ENCODE results near the gene SLIT3.
"Not testable (repeated sequence)": the region's sequence is repeated elsewhere in the genome, so short reads cannot be mapped to it uniquely, and the experiment has no call there.

The SLIT3 gene

GRCh38 chr5:169219351-169219750 lies 81.6 kb downstream of the SLIT3 start:
- H3K4me3 ChIP-seq (replicated peaks; ENCODE audit: low read depth, low read length) = no peak overlapping the region
- no peak for DNase-seq (ENCODE audit: low read depth)
- TF ChIP-seq, protein P1, sequence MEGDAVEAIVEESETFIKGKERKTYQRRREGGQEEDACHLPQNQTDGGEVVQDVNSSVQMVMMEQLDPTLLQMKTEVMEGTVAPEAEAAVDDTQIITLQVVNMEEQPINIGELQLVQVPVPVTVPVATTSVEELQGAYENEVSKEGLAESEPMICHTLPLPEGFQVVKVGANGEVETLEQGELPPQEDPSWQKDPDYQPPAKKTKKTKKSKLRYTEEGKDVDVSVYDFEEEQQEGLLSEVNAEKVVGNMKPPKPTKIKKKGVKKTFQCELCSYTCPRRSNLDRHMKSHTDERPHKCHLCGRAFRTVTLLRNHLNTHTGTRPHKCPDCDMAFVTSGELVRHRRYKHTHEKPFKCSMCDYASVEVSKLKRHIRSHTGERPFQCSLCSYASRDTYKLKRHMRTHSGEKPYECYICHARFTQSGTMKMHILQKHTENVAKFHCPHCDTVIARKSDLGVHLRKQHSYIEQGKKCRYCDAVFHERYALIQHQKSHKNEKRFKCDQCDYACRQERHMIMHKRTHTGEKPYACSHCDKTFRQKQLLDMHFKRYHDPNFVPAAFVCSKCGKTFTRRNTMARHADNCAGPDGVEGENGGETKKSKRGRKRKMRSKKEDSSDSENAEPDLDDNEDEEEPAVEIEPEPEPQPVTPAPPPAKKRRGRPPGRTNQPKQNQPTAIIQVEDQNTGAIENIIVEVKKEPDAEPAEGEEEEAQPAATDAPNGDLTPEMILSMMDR (IDR thresholded peaks at IDR 0.05; ENCODE audit: low read length, missing control alignments) = no peak

GRCh38 chr5:169218861-169219260 lies 82.1 kb downstream of the SLIT3 start:
- H3K4me3 ChIP-seq (replicated peaks; ENCODE audit: low read depth, low read length) = no peak overlapping the region
- TF ChIP-seq, protein P1 (IDR thresholded peaks at IDR 0.05; ENCODE audit: low read length, missing control alignments) = no peak
- DNase-seq (ENCODE audit: low read depth) = no peak

- no peak for DNase-seq (ENCODE audit: low read depth)
- TF ChIP-seq, protein P1 (IDR thresholded peaks at IDR 0.05; ENCODE audit: low read length, missing control alignments) = no peak
- H3K4me3 ChIP-seq (replicated peaks; ENCODE audit: low read depth, low read length) = no peak overlapping the region
Measured at GRCh38 chr5:169218176-169218575, 82.8 kb downstream of the SLIT3 start.

DNA sequence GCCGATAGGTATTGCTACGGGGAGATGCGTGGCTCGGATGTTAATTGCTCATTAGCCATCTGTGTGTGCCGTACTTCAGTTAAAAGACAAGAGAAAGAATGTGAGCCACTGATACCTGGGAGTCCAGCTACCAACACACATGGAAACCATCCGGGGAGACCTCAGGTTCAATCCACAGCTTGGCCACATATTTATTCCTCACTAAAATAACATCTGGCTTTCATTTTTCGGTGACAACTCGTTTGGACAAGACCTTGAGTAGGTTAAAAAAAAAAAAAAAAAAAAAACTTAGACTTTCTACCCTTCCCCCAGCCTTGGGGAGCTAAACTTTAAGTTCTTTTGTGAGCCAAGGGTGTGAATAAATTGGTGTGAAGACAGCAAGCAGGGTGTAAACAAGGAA lies 84.1 kb downstream of the SLIT3 start:
- no peak for DNase-seq (ENCODE audit: low read depth)
- H3K4me3 ChIP-seq (replicated peaks; ENCODE audit: low read depth, low read length) = no peak overlapping the region

GRCh38 chr5:169213479-169213878 lies 87.5 kb downstream of the SLIT3 start:
- no peak overlapping the region for H3K4me3 ChIP-seq (replicated peaks; ENCODE audit: low read depth, low read length)
- TF ChIP-seq, protein P1 (IDR thresholded peaks at IDR 0.05; ENCODE audit: low read length, missing control alignments) = no peak
- DNase-seq (ENCODE audit: low read depth) = no peak

More for the DNA sequence above, 84.1 kb downstream of the SLIT3 start:
- TF ChIP-seq, protein P1 (IDR thresholded peaks at IDR 0.05; ENCODE audit: low read length, missing control alignments) = no peak

- H3K4me3 ChIP-seq (replicated peaks; ENCODE audit: low read depth, low read length) = not testable (repeated sequence)
Measured at GRCh38 chr5:169211761-169212160, 89.2 kb downstream of the SLIT3 start.

DNA sequence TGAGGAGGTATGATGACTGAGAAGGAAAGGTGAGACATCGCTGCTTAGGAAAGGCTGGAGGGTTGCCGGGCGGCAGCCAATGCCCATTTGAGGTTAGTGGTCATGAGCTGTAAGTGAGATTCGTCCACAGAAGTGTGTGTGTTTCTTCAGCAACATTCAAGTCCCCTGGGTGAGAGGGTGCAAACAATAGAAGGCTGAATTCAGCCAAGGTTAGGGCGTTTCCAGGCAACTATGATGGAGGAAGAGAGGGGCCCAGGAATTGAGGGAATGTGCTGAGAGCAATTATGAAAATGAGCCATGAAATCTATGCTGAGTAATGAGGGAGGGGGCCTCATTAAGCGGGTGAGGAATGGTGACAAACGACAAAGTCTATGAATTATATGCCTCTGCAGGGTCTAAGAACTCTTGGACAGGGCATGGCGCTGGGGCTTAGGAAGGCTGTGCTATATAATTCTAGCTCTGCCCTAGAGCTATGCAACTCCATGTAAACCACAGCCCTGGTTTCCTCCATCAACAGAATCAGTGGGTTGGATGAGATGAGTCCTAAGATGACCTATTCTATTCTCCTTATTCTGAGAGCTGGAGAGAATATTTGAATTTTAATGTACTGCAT lies 96.0 kb downstream of the SLIT3 start:
- DNase-seq (ENCODE audit: low read depth) = no peak

More at GRCh38 chr5:169211761-169212160, 89.2 kb downstream of the SLIT3 start:
- DNase-seq (ENCODE audit: low read depth) = not testable (repeated sequence)

More for the DNA sequence above, 96.0 kb downstream of the SLIT3 start:
- TF ChIP-seq, protein P1 (IDR thresholded peaks at IDR 0.05; ENCODE audit: low read length, missing control alignments) = no peak
- H3K4me3 ChIP-seq (replicated peaks; ENCODE audit: low read depth, low read length) = no peak overlapping the region

All from fibroblast of pulmonary artery (primary cell).